Measurements from ENCODE around the gene MBP. TPM values are rescaled to one million over a fixed set of nuclear protein-coding genes. Genes with fewer than 3 reads are reported as not detected.

Gene MBP
- total and polyA plus RNA-seq, 10 donors: 11.1 to 96.0 (median 70.8) TPM

- no peak for DNase-seq
- peaks cover 0 to 61% (median 21%) of the 10 kb centered on the region in 6 donors for H3K4me1 ChIP-seq
- intact Hi-C loops (cut with DNase I; ENCODE audit: low total_unique reads): no loop called here
- WGBS, 5 donors: 90 to 98% (median 96%) methylated on average over 8 of the region's 8 CpGs
- no peaks in the 10 kb centered on the region for H3K9me3 ChIP-seq
- TF ChIP-seq POLR2AphosphoS5 (IDR thresholded peaks at IDR 0.05) (no peak), POLR2A (IDR thresholded peaks at IDR 0.05) (no peak), CTCF (IDR thresholded peaks at IDR 0.05 in 8 of 11, conservative IDR thresholded peaks at IDR 0.05 in 3 of 11) (no peak)
- peak overlapping the region in 1 of 8 donors; percentile 70 for H3K27ac ChIP-seq
- H3K4me3 ChIP-seq: no peak overlapping the region
- peaks cover 0 to 98% (median 26%) of the 10 kb centered on the region in 6 donors for H3K36me3 ChIP-seq
- H3K27me3 ChIP-seq (replicated peaks in 1 of 7): peaks cover 0 to 4% (median 0%) of the 10 kb centered on the region in 7 donors
These were observed 120.5 kb downstream of the MBP start for GRCh38 chr18:77012120-77012519.

- no peak for DNase-seq
- peaks cover 0 to 74% (median 10%) of the 10 kb centered on the region in 6 donors for H3K36me3 ChIP-seq
- intact Hi-C loops (cut with DNase I; ENCODE audit: low total_unique reads): no loop called here
- H3K4me1 ChIP-seq: peaks cover 6 to 75% (median 35%) of the 10 kb centered on the region in 6 donors
- TF ChIP-seq POLR2A (IDR thresholded peaks at IDR 0.05): no peak
- peak in 1 of 3 donors; percentile 57 for TF ChIP-seq POLR2AphosphoS5 (IDR thresholded peaks at IDR 0.05)
- no peak overlapping the region for H3K4me3 ChIP-seq
- peaks cover 0 to 4% (median 0%) of the 10 kb centered on the region in 7 donors for H3K27me3 ChIP-seq (replicated peaks in 1 of 7)
- H3K27ac ChIP-seq: no peak overlapping the region
- no peaks in the 10 kb centered on the region for H3K9me3 ChIP-seq
- WGBS, 5 donors: 75 to 90% (median 80%) methylated on average over 8 to 19 of the region's 19 CpGs
These were observed 122.9 kb downstream of the MBP start for GRCh38 chr18:77009675-77010074.

GRCh38 chr18:77008576-77009315, 123.8 kb downstream of the MBP start:
- H3K9me3 ChIP-seq: no peaks in the 10 kb centered on the region
- peaks cover 5 to 75% (median 34%) of the 10 kb centered on the region in 6 donors for H3K4me1 ChIP-seq
- DNase-seq: no peak
- whole genome bisulfite sequencing, 5 donors: 85 to 96% (median 91%) methylated on average over 19 to 23 of the region's 23 CpGs
- intact Hi-C loops (cut with DNase I; ENCODE audit: low total_unique reads): no loop called here
- peaks cover 0 to 65% (median 9%) of the 10 kb centered on the region in 6 donors for H3K36me3 ChIP-seq
- peaks cover 0 to 4% (median 0%) of the 10 kb centered on the region in 7 donors for H3K27me3 ChIP-seq (replicated peaks in 1 of 7)
- H3K4me3 ChIP-seq: no peak overlapping the region
- TF ChIP-seq POLR2A (IDR thresholded peaks at IDR 0.05): no peak
- TF ChIP-seq POLR2AphosphoS5 (IDR thresholded peaks at IDR 0.05): peak in 1 of 3 donors; percentile 24
- no peak overlapping the region for H3K27ac ChIP-seq

GRCh38 chr18:77008006-77008405, 124.6 kb downstream of the MBP start:
- DNase-seq: no peak
- 94 to 96% (median 96%) methylated on average over 7 to 13 of the region's 13 CpGs for WGBS, 5 donors
- Histone ChIP-seq H3K4me1 (peaks cover 0 to 70% (median 31%) of the 10 kb centered on the region in 6 donors), H3K27ac (no peak overlapping the region), H3K9me3 (no peaks in the 10 kb centered on the region), H3K36me3 (peaks cover 0 to 59% (median 9%) of the 10 kb centered on the region in 6 donors), H3K27me3 (replicated peaks in 1 of 7) (peaks cover 0 to 4% (median 0%) of the 10 kb centered on the region in 7 donors), H3K4me3 (no peak overlapping the region)
- TF ChIP-seq POLR2AphosphoS5 (IDR thresholded peaks at IDR 0.05) (peak in 1 of 3 donors; percentile 8), POLR2A (IDR thresholded peaks at IDR 0.05) (no peak)
- intact Hi-C loops (cut with DNase I; ENCODE audit: low total_unique reads): no loop called here

GRCh38 chr18:77007251-77007650, 125.3 kb downstream of the MBP start:
- peak overlapping the region in 3 of 8 donors; percentile 56 to 75 (median 70) for H3K27ac ChIP-seq
- peaks cover 0 to 4% (median 0%) of the 10 kb centered on the region in 7 donors for H3K27me3 ChIP-seq (replicated peaks in 1 of 7)
- H3K4me1 ChIP-seq: peaks cover 0 to 62% (median 29%) of the 10 kb centered on the region in 6 donors
- no peak for DNase-seq
- intact Hi-C loops (cut with DNase I; ENCODE audit: low total_unique reads): no loop called here
- TF ChIP-seq CTCF (IDR thresholded peaks at IDR 0.05 in 8 of 11, conservative IDR thresholded peaks at IDR 0.05 in 3 of 11) (no peak), POLR2AphosphoS5 (IDR thresholded peaks at IDR 0.05) (no peak), POLR2A (IDR thresholded peaks at IDR 0.05) (no peak)
- H3K4me3 ChIP-seq: no peak overlapping the region
- H3K36me3 ChIP-seq: peaks cover 0 to 52% (median 8%) of the 10 kb centered on the region in 6 donors
- 71 to 80% (median 76%) methylated on average over 11 to 12 of the region's 12 CpGs for WGBS, 5 donors
- no peaks in the 10 kb centered on the region for H3K9me3 ChIP-seq

Measured in spleen (tissue), 11 donors.